Bronchial epithelial cell (primary cell): ENCODE results near the gene CERKL. TPM values are rescaled to one million over a fixed set of nuclear protein-coding genes. Genes with fewer than 3 reads are reported as not detected.

ENCODE experiments used
- DNase-seq: peaks from one replicate; pipeline ENCODE4 v3.0.0-alpha.2; 2010; ENCODE audit warnings: low read depth
- FAIRE-seq: peaks from 2 replicates; lab custom pipeline; 2011; peaks lifted over from hg19 to GRCh38; lab: Jason Lieb, UNC
- H3K27me3 ChIP-seq: 2 replicates; pipeline ENCODE4 v1.5.1; 2011; ENCODE audit warnings: low read length; ENCODE audit not compliant: control insufficient read depth, insufficient read depth
- H3K36me3 ChIP-seq: 2 replicates; pipeline ENCODE4 v1.5.1; 2011; ENCODE audit warnings: low read length; ENCODE audit not compliant: control insufficient read depth, insufficient read depth
- H3K4me3 ChIP-seq: 2 replicates; pipeline ENCODE4 v1.5.1; 2011; ENCODE audit warnings: mild to moderate bottlenecking, low read depth, low read length, control low read depth
- total RNA-seq: library from RNA; depleted of rRNA; stranded (reverse); fragments of >200 nt; gene quantifications from 2 replicates; pipeline ENCODE4 v1.2.1, GENCODE V29; 2014
- TF ChIP-seq, protein P1 (sequence below): IDR thresholded peaks from 2 replicates; pipeline ENCODE4 v1.5.1; 2011; ENCODE audit warnings: mild to moderate bottlenecking, moderate library complexity, low read length, control low read depth, inconsistent platforms; ENCODE audit not compliant: insufficient read depth, severe bottlenecking

The CERKL gene
- total RNA-seq, 1 donor from 2014 or later, result not detected

DNA sequence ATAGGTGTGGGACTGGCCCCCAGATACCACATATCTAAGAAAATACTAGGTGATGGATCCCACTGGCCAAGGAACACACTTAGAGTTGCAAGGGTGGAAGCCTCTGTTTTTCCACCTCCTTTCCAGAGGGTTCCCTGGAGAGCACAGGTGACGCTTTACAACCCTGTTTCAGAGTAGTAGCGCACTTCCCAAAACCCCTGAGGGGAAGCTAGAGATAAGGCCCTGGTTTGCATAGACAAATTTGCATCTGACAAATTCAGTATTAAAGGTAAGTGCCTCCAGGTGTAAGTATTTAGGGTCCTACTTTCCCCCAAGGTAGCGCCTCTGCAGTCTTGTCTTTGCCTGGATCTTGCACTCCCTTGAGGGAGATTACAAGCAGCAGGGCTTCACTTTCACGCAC is 474 bp upstream of the CERKL start:
- H3K27me3 ChIP-seq, result peaks cover 14% of the 10 kb centered on the region
- no peak for FAIRE-seq
- no peak for DNase-seq
- H3K36me3 ChIP-seq, result no peaks in the 10 kb centered on the region
- TF ChIP-seq, protein P1, sequence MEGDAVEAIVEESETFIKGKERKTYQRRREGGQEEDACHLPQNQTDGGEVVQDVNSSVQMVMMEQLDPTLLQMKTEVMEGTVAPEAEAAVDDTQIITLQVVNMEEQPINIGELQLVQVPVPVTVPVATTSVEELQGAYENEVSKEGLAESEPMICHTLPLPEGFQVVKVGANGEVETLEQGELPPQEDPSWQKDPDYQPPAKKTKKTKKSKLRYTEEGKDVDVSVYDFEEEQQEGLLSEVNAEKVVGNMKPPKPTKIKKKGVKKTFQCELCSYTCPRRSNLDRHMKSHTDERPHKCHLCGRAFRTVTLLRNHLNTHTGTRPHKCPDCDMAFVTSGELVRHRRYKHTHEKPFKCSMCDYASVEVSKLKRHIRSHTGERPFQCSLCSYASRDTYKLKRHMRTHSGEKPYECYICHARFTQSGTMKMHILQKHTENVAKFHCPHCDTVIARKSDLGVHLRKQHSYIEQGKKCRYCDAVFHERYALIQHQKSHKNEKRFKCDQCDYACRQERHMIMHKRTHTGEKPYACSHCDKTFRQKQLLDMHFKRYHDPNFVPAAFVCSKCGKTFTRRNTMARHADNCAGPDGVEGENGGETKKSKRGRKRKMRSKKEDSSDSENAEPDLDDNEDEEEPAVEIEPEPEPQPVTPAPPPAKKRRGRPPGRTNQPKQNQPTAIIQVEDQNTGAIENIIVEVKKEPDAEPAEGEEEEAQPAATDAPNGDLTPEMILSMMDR, result no peak
- no peak overlapping the region for H3K4me3 ChIP-seq

DNA sequence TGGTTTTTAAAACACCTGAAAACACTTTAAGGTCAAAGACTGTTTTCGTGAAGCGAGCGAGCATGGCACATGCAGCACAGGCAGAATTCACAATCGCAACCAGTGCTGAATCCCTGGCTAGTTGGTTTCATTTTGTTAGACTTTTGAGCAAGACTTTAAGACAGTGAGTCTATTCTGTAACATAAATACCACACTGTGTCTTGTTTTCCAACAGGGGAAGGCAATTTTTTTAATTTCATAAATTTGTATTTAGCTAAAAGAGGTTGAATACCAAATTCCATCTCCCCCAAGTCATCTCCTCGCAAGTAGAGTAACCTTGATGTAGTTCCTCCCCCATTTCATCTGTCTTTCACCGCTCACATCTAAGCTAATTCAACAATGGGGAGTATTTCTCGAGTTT is 1.4 kb downstream of the CERKL start:
- no peak for DNase-seq
- H3K4me3 ChIP-seq, result no peak overlapping the region

DNA sequence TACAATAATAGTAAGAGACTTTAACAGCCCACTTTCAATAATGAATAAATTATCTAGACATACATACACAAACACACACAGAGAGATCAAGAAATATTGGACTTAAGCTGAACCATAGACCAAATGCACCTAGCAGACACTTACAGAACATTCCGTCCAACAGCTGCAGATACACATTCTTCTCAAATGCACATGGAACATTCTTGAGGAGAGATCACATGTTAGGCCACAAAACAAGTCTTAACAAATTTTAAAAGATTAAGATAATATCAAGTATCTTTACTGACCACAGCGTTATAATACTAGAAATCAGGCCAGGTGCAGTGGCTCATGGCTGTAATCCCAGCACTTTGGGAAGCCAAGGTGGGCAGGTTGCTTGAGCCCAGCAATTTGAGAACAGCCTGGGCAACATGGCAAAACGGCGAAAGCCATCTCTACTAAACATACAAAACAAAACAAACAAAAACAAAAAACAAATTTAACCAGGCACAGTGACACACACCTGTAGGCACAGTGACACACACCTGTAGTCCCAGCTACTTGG is 7.4 kb downstream of the CERKL start:
- FAIRE-seq (no peak), DNase-seq (peak; percentile 58)
- Histone ChIP-seq H3K27me3 (peaks cover 2% of the 10 kb centered on the region), H3K4me3 (no peak overlapping the region), H3K36me3 (no peaks in the 10 kb centered on the region)
- TF ChIP-seq, protein P1, result no peak

More for the DNA sequence above, 1.4 kb downstream of the CERKL start:
- Histone ChIP-seq H3K27me3 (peaks cover 14% of the 10 kb centered on the region), H3K36me3 (no peaks in the 10 kb centered on the region)
- FAIRE-seq, result no peak
- TF ChIP-seq, protein P1, result no peak

DNA sequence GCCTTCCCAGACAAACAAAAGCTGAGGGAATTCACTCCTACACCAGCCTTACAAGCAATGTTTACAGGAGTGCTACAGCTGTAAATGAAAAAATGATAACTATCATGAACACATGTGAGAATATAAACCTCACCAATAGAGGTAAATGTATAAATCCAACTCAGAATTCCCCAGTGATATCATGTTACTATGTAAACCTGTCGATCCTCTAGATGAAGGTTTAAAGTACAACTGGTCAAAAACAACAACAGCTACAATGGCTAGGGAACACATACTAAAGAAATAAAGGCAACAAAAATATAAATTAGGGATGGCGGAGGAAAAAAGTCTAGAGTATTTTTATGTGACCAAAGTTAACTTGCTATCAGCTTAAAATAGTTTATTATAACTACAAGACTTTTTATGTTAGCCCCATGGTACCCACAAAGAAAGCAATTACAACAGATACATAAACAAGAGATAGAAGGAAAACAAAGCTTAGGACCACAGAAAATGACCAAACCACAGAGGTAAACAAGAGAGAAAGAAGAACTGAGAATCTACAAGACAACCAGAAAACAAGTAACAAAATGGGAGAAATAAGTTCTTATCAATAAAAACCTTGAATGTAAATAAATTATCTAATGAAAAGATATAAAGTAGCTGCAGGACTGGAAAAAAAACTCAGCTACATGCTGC is 8.3 kb downstream of the CERKL start:
- Histone ChIP-seq H3K36me3 (no peaks in the 10 kb centered on the region), H3K27me3 (peaks cover 2% of the 10 kb centered on the region), H3K4me3 (no peak overlapping the region)
- no peak for DNase-seq
- FAIRE-seq, result no peak
- TF ChIP-seq, protein P1, result no peak

DNA sequence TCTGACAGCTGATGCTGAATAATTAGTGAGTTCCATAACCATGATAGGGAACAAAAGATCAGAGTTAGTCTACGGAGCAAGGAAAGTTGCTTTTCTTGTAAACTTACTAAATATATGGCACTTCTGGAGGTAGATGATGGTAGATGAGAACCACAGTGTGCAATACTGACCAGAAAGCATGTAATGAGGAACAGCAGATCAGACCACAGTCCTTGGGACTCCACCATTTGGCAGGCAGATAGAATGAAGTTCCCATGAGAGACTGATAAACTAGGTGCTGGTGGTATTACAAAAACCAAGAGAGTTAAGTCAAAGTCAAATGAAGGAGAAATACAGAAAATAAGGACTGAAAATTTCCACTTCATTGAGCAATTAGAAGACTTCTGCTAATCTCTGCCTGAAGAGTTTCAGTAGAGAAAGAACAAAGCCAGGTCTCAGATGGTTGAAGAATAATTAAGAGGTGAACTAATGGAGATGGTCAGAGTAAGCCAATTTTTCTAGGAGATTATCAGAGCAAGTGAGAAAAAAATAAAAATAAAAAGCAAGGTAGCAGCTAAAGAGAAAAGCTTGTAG is 10.4 kb downstream of the CERKL start:
- H3K4me3 ChIP-seq, result no peak overlapping the region
- TF ChIP-seq, protein P1, result no peak
- no peak for DNase-seq
- no peaks in the 10 kb centered on the region for H3K36me3 ChIP-seq
- peaks cover 2% of the 10 kb centered on the region for H3K27me3 ChIP-seq
- no peak for FAIRE-seq
